Esophagus muscularis mucosa (tissue), 4 donors: ENCODE results near the gene CMTM4.
"Not testable (repeated sequence)": the region's sequence is repeated elsewhere in the genome, so short reads cannot be mapped to it uniquely, and the experiment has no call there.

ENCODE experiments used
- CTCF ChIP-seq, 3 experiments: fragments of 200-600 bp in 2 of 3; fragments of 450-650 bp in 1 of 3; sonication (generic) in 2 of 3; IDR thresholded peaks; one replicate each; pipeline ENCODE4 v1.5.1; 2017 to 2019; ENCODE audit warnings: antibody characterized with exemption in 3 of 3, mild to moderate bottlenecking in 2 of 3, moderate library complexity in 1 of 3
- EP300 ChIP-seq: sonication (generic); formaldehyde crosslinking; IDR thresholded peaks from one replicate; pipeline ENCODE4 v1.6.1; 2017; ENCODE audit warnings: antibody characterized with exemption
- POLR2A ChIP-seq: fragments of 450-650 bp; IDR thresholded peaks from one replicate; pipeline ENCODE4 v1.6.1; 2017; ENCODE audit warnings: antibody characterized with exemption, moderate library complexity, mild to moderate bottlenecking, low read depth
- POLR2AphosphoS5 ChIP-seq, 2 donors: sonication (generic); formaldehyde crosslinking; IDR thresholded peaks; one replicate each; pipeline ENCODE4 v1.6.1; 2017; ENCODE audit warnings: antibody characterized with exemption in 2 of 2

- TF ChIP-seq CTCF (IDR thresholded peaks at IDR 0.05); EP300; POLR2A; POLR2AphosphoS5 (IDR thresholded peaks at IDR 0.05): not testable (repeated sequence)
These were observed 100.0 kb downstream of the CMTM4 start for GRCh38 chr16:66596559-66596958.
